Neural progenitor cell (in vitro differentiated cells): Measurements from ENCODE around the gene LYZL6.

Source experiments
- EZH2phosphoT487 ChIP-seq: fragments of 200-600 bp; sonication (generic); IDR thresholded peaks from 2 replicates; pipeline ENCODE4 v1.6.1; 2017; ENCODE audit warnings: antibody characterized with exemption
- TF ChIP-seq, protein P1 (sequence below): fragments of 200-600 bp; sonication (generic); IDR thresholded peaks from 2 replicates; pipeline ENCODE4 v1.5.1; 2017; ENCODE audit warnings: antibody characterized with exemption, mild to moderate bottlenecking

- TF ChIP-seq, protein P1, sequence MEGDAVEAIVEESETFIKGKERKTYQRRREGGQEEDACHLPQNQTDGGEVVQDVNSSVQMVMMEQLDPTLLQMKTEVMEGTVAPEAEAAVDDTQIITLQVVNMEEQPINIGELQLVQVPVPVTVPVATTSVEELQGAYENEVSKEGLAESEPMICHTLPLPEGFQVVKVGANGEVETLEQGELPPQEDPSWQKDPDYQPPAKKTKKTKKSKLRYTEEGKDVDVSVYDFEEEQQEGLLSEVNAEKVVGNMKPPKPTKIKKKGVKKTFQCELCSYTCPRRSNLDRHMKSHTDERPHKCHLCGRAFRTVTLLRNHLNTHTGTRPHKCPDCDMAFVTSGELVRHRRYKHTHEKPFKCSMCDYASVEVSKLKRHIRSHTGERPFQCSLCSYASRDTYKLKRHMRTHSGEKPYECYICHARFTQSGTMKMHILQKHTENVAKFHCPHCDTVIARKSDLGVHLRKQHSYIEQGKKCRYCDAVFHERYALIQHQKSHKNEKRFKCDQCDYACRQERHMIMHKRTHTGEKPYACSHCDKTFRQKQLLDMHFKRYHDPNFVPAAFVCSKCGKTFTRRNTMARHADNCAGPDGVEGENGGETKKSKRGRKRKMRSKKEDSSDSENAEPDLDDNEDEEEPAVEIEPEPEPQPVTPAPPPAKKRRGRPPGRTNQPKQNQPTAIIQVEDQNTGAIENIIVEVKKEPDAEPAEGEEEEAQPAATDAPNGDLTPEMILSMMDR, result no peak
- no peak for TF ChIP-seq EZH2phosphoT487
These were observed 34.0 kb upstream of the LYZL6 start for GRCh38 chr17:35977509-35977908.
